Stomach (tissue), 9 donors: Measurements from ENCODE around the gene CCNL1. TPM values are rescaled to one million over a fixed set of nuclear protein-coding genes. Genes with fewer than 3 reads are reported as not detected.

Experiments used
- DNase-seq, 2 donors: peaks; one replicate each; pipeline versions ENCODE4 v3.0.0 to v3.0.0-alpha.2; 2013 to 2019
- H3K27ac ChIP-seq, 5 donors: fragments of 200-600 bp in 4 of 5; sonication (generic) in 4 of 5; one replicate each; pipeline ENCODE4 v1.5.1; 2013 to 2019; ENCODE audit warnings: mild to moderate bottlenecking in 1 of 5, moderate library complexity in 1 of 5
- H3K27me3 ChIP-seq, 3 donors: fragments of 200-600 bp; sonication (generic); one replicate each; pipeline ENCODE4 v1.5.1; 2017 to 2019; ENCODE audit warnings: mixed run types in 1 of 3
- H3K36me3 ChIP-seq, 4 donors: fragments of 200-600 bp; sonication (generic); 1 replicate in 3 of 4; 2 replicates in 1 of 4; pipeline ENCODE4 v1.5.1; 2016 to 2019
- H3K4me1 ChIP-seq, 4 donors: fragments of 200-600 bp; sonication (generic); one replicate each; pipeline ENCODE4 v1.5.1; 2016 to 2019
- H3K4me3 ChIP-seq, 4 donors: fragments of 200-600 bp; sonication (generic) in 3 of 4; one replicate each; pipeline ENCODE4 v1.5.1; 2016 to 2019; ENCODE audit warnings: mild to moderate bottlenecking in 1 of 4
- H3K9me3 ChIP-seq, 4 donors: fragments of 200-600 bp; sonication (generic); one replicate each; pipeline ENCODE4 v1.5.1; 2016 to 2019
- CTCF ChIP-seq, 7 experiments: fragments of 450-650 bp in 4 of 7; fragments of 200-600 bp in 3 of 7; sonication (generic) in 3 of 7; IDR thresholded peaks; one replicate each; pipeline ENCODE4 v1.5.1; 2016 to 2019; ENCODE audit warnings: antibody characterized with exemption in 7 of 7, control low read depth in 2 of 7, mild to moderate bottlenecking in 1 of 7
- EP300 ChIP-seq: sonication (generic); formaldehyde crosslinking; IDR thresholded peaks from one replicate; pipeline ENCODE4 v1.6.1; 2017; ENCODE audit warnings: antibody characterized with exemption
- POLR2A ChIP-seq, 4 donors: fragments of 450-650 bp; IDR thresholded peaks; one replicate each; pipeline ENCODE4 v1.6.1; 2016; ENCODE audit warnings: antibody characterized with exemption in 4 of 4, control low read depth in 2 of 4, mild to moderate bottlenecking in 1 of 4, moderate library complexity in 1 of 4
- POLR2AphosphoS5 ChIP-seq, 3 donors: sonication (generic); formaldehyde crosslinking; IDR thresholded peaks; one replicate each; pipeline ENCODE4 v1.6.1; 2016; ENCODE audit warnings: antibody characterized with exemption in 3 of 3
- WGBS, 5 donors: extraction: QIAGEN DNeasy Blood & Tissue Kit in 3 of 5; methylation state at CpG; one replicate each; pipeline versions ENCODE4 v1.1.5 to v1.1.7; 2013 to 2018; 5-methylcytosine and 5-hydroxymethylcytosine counted together
- intact Hi-C: fragments of 100-400 bp; cut with DNase I; formaldehyde crosslinking; loops from one replicate; pipeline ENCODE4 v1.15.1; 2023; ENCODE audit warnings: low total_unique reads
- polyA plus RNA-seq, 3 donors: library from polyadenylated mRNA; stranded (reverse); fragments of 200-250 nt; gene quantifications; one replicate each; pipeline ENCODE4 v1.2.3, GENCODE V29; 2013
- total RNA-seq, 5 donors: library from RNA; depleted of rRNA; stranded (reverse); fragments of >200 nt; gene quantifications; one replicate each; pipeline versions ENCODE4 v1.1.0 to v1.2.3, GENCODE V29; 2014 to 2016
- donor health status: healthy with polysubstance abuse.
- donor health status: Bipolar disorder and iron deficiency.
- donor health status: healthy.

The CCNL1 gene
- total and polyA plus RNA-seq, 8 donors: 14.0 to 484 (median 162) TPM

GRCh38 chr3:157125101-157125500, 34.8 kb downstream of the CCNL1 start:
- no peaks in the 10 kb centered on the region for H3K9me3 ChIP-seq
- no peak for DNase-seq
- peaks cover 27 to 59% (median 42%) of the 10 kb centered on the region in 4 donors for H3K4me1 ChIP-seq
- H3K4me3 ChIP-seq: no peak overlapping the region
- H3K27ac ChIP-seq: no peak overlapping the region
- no peaks in the 10 kb centered on the region for H3K36me3 ChIP-seq
- intact Hi-C loops: loop anchor here (5.0 kb wide), 1 partner anchor 103 kb away; no protein-coding TSS in a partner anchor
- H3K27me3 ChIP-seq: no peaks in the 10 kb centered on the region
- TF ChIP-seq EP300 (no peak), CTCF (IDR thresholded peaks at IDR 0.05) (no peak), POLR2AphosphoS5 (IDR thresholded peaks at IDR 0.05) (no peak), POLR2A (IDR thresholded peaks at IDR 0.05) (no peak)

- Histone ChIP-seq H3K4me3 (no peak overlapping the region), H3K4me1 (peaks cover 21 to 49% (median 35%) of the 10 kb centered on the region in 4 donors), H3K36me3 (no peaks in the 10 kb centered on the region), H3K27me3 (no peaks in the 10 kb centered on the region), H3K9me3 (no peaks in the 10 kb centered on the region), H3K27ac (no peak overlapping the region)
- intact Hi-C loops: no loop called here
- TF ChIP-seq POLR2A (IDR thresholded peaks at IDR 0.05): no peak
- no peak for DNase-seq
Measured at GRCh38 chr3:157123621-157124020, 36.3 kb downstream of the CCNL1 start.

GRCh38 chr3:157122832-157123427, 37.0 kb downstream of the CCNL1 start:
- Histone ChIP-seq H3K36me3 (no peaks in the 10 kb centered on the region), H3K4me3 (no peak overlapping the region), H3K27ac (peak overlapping the region in 2 of 5 donors; percentile 6 to 89), H3K4me1 (peaks cover 15 to 42% (median 28%) of the 10 kb centered on the region in 4 donors), H3K27me3 (no peaks in the 10 kb centered on the region), H3K9me3 (no peaks in the 10 kb centered on the region)
- intact Hi-C loops: no loop called here
- 84 to 96% (median 93%) methylated on average over 3 of the region's 3 CpGs for whole genome bisulfite sequencing, 5 donors
- no peak for DNase-seq
- no peak for TF ChIP-seq EP300
- TF ChIP-seq POLR2AphosphoS5 (IDR thresholded peaks at IDR 0.05): no peak
- no peak for TF ChIP-seq POLR2A (IDR thresholded peaks at IDR 0.05)
- TF ChIP-seq CTCF (IDR thresholded peaks at IDR 0.05): no peak

GRCh38 chr3:157122116-157122515, 37.8 kb downstream of the CCNL1 start:
- H3K36me3 ChIP-seq: no peaks in the 10 kb centered on the region

More at GRCh38 chr3:157122116-157122515, 37.8 kb downstream of the CCNL1 start:
- no peaks in the 10 kb centered on the region for H3K27me3 ChIP-seq
- H3K4me3 ChIP-seq: no peak overlapping the region
- intact Hi-C loops: no loop called here
- WGBS, 5 donors: 41 to 62% (median 56%) methylated on average over 2 of the region's 2 CpGs
- H3K4me1 ChIP-seq: peaks cover 15 to 35% (median 26%) of the 10 kb centered on the region in 4 donors
- H3K27ac ChIP-seq: peak overlapping the region in 3 of 5 donors; percentile 6 to 89 (median 45)
- DNase-seq: peak in 1 of 2 donors; percentile 55
- no peak for TF ChIP-seq CTCF (IDR thresholded peaks at IDR 0.05)
- TF ChIP-seq POLR2AphosphoS5 (IDR thresholded peaks at IDR 0.05): peak in 1 of 3 donors; percentile 59
- no peaks in the 10 kb centered on the region for H3K9me3 ChIP-seq
